Effector memory CD4-positive, alpha-beta T cell (primary cell): ENCODE measurements around the gene TMEM163.

Experiments
- DNase-seq, 3 donors: peaks; one replicate each; pipeline ENCODE4 v3.0.0-alpha.2; 2020
- H3K27ac ChIP-seq: 2 replicates; pipeline ENCODE4 v1.7.0; 2013; ENCODE audit warnings: mild to moderate bottlenecking, low read length, moderate library complexity; ENCODE audit not compliant: insufficient read depth, poor library complexity, severe bottlenecking
- H3K27me3 ChIP-seq: replicated peaks from 2 replicates; pipeline ENCODE4 v1.7.0; 2013; ENCODE audit warnings: mild to moderate bottlenecking, low read length; ENCODE audit not compliant: insufficient read depth, control insufficient read depth, poor library complexity, severe bottlenecking
- H3K36me3 ChIP-seq: 2 replicates; pipeline ENCODE4 v1.7.0; 2013; ENCODE audit warnings: mild to moderate bottlenecking, low read length, moderate library complexity; ENCODE audit not compliant: control insufficient read depth, insufficient read depth
- H3K4me1 ChIP-seq: 2 replicates; pipeline ENCODE4 v1.7.0; 2013; ENCODE audit warnings: low read length, mild to moderate bottlenecking; ENCODE audit not compliant: control insufficient read depth, insufficient read depth, poor library complexity, severe bottlenecking
- H3K4me3 ChIP-seq: 2 replicates; pipeline ENCODE4 v1.7.0; 2013; ENCODE audit warnings: low read length, low read depth, mild to moderate bottlenecking; ENCODE audit not compliant: insufficient read depth, poor library complexity, severe bottlenecking
- H3K9me3 ChIP-seq: 2 replicates; pipeline ENCODE4 v1.7.0; 2013; ENCODE audit warnings: mild to moderate bottlenecking, low read length, moderate library complexity; ENCODE audit not compliant: control insufficient read depth

Gene TMEM163

DNA sequence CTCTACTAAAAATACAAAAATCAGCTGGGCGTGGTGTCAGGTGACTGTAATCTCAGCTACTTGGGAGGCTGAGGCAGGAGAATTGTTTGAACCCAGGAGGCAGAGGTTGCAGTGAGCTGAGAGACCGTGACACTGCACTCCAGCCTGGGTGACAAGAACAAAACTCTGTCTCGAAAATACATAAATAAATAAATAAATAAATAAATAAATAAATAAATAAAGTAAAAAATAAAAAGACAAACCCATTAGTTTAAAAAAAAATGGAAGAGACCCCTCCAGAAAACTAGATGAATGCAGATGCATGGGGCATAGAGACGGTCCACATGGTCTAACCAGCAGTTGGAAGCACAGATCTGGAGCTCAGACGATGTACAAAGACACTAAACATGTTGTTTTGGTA lies 18.1 kb downstream of the TMEM163 start:
- no peak for DNase-seq
- no peaks in the 10 kb centered on the region for H3K4me1 ChIP-seq
- H3K27me3 ChIP-seq = no peaks in the 10 kb centered on the region

DNA sequence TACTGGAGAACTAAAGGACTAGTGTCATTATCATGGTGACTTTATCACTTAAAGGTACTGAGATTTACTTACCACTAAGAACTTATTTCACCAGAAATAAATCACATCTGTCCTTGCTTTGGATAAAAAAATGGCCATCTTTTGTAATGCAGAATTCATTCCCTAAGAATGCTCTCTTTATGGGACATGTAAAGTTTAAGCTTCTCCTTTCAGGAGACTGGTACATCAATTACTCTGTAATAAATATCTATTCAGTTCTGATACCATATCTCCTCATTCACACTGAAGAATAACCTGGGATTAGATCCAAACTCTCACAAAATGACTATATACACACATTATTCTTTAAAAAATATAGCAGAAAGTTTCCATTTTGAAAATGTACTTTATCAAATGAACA lies 24.4 kb downstream of the TMEM163 start:
- Histone ChIP-seq H3K27ac (no peak overlapping the region), H3K4me1 (no peaks in the 10 kb centered on the region), H3K27me3 (no peaks in the 10 kb centered on the region), H3K9me3 (no peaks in the 10 kb centered on the region), H3K36me3 (no peaks in the 10 kb centered on the region), H3K4me3 (no peak overlapping the region)
- no peak for DNase-seq

More for the DNA sequence above, 18.1 kb downstream of the TMEM163 start:
- no peak overlapping the region for H3K4me3 ChIP-seq
- no peak overlapping the region for H3K27ac ChIP-seq
- no peaks in the 10 kb centered on the region for H3K36me3 ChIP-seq
- H3K9me3 ChIP-seq = no peaks in the 10 kb centered on the region

- H3K4me1 ChIP-seq = no peaks in the 10 kb centered on the region
- no peaks in the 10 kb centered on the region for H3K27me3 ChIP-seq
- H3K36me3 ChIP-seq = no peaks in the 10 kb centered on the region
- H3K4me3 ChIP-seq = no peak overlapping the region
- H3K27ac ChIP-seq = no peak overlapping the region
- no peak for DNase-seq
- no peaks in the 10 kb centered on the region for H3K9me3 ChIP-seq
These were observed 25.2 kb downstream of the TMEM163 start for GRCh38 chr2:134693359-134694330.

DNA sequence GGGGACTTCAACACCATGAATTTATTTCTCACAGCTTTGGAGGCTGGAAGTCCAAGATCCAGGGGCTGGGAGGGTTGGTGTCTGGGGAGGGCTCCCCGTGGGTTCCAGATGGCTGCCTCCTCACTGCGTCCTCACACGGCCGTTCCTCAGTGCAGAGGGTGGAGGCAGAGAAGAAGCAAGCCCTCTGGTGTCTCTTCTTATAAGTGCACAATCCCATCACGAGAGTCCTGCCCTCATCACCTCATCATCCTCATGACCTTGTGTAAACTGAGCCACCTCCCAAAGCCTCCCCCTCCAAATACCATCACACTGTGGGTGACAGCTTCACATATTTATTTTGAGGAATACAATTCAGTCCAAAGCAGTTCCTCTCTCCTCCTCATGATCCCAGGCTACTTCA lies 26.3 kb downstream of the TMEM163 start:
- no peak overlapping the region for H3K4me3 ChIP-seq
- no peak for DNase-seq
- H3K27me3 ChIP-seq = no peaks in the 10 kb centered on the region
- H3K27ac ChIP-seq = no peak overlapping the region
- H3K4me1 ChIP-seq = no peaks in the 10 kb centered on the region
- H3K9me3 ChIP-seq = no peaks in the 10 kb centered on the region
- H3K36me3 ChIP-seq = no peaks in the 10 kb centered on the region

- Histone ChIP-seq H3K4me1 (no peaks in the 10 kb centered on the region), H3K27me3 (no peaks in the 10 kb centered on the region), H3K9me3 (no peaks in the 10 kb centered on the region), H3K4me3 (no peak overlapping the region), H3K36me3 (no peaks in the 10 kb centered on the region), H3K27ac (no peak overlapping the region)
- DNase-seq = no peak
These were observed 28.1 kb downstream of the TMEM163 start for GRCh38 chr2:134690629-134691215.

- H3K9me3 ChIP-seq = no peaks in the 10 kb centered on the region
- H3K27ac ChIP-seq = no peak overlapping the region
- no peaks in the 10 kb centered on the region for H3K36me3 ChIP-seq
- DNase-seq = no peak
- no peak overlapping the region for H3K4me3 ChIP-seq
- no peaks in the 10 kb centered on the region for H3K4me1 ChIP-seq
- no peaks in the 10 kb centered on the region for H3K27me3 ChIP-seq
These were observed 29.5 kb downstream of the TMEM163 start for GRCh38 chr2:134689315-134689714.

DNA sequence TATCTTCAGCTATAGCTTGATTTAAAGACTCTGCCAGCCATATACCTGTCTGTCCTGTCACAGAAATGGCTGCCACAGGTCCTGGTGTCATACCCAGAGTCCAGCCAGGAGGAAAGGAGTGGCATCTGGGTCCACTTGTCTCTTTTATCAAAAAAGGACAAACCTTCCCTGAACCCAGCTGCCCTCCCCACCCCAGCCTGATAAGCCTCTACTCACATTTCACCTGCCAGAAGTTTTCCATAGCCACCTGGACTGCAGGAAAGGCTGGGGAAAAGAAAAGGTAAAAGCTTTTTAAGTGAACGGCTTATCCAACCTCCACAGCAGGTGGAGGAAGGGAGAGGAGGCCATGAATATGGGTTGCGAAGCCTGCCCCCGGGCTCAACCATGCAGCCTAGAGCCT lies 32.8 kb downstream of the TMEM163 start:
- no peak for DNase-seq
- Histone ChIP-seq H3K4me1 (no peaks in the 10 kb centered on the region), H3K27me3 (no peaks in the 10 kb centered on the region), H3K4me3 (no peak overlapping the region), H3K9me3 (no peaks in the 10 kb centered on the region), H3K36me3 (no peaks in the 10 kb centered on the region), H3K27ac (no peak overlapping the region)

DNA sequence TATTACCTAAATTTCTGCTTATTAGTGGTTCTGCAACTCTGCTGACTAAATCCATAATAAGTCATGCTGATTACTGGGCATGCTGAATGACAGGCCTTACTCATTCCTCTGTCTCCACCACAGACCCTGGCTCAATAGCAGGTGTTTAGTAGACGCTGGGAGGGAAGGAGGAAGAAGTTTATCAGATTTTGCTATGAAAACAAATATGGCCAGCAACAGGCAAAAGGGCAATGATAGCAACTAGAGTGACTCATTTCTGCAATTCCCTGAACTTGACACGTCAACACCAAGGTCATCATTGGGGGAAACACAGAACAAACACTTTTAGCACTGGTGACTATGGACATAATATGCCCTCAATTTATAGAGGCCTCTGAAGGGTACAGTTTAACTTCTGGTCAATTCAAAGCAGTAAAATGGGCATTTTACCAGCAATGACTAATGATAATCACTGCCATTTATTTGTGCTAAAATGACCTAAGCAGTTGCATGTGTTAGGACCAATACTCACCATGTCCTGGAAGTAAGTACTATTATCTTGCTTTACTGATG lies 35.2 kb downstream of the TMEM163 start:
- no peaks in the 10 kb centered on the region for H3K36me3 ChIP-seq
- H3K27me3 ChIP-seq = no peaks in the 10 kb centered on the region
- DNase-seq = no peak
- H3K27ac ChIP-seq = no peak overlapping the region
- no peaks in the 10 kb centered on the region for H3K9me3 ChIP-seq
- H3K4me3 ChIP-seq = no peak overlapping the region
- H3K4me1 ChIP-seq = peaks cover 18% of the 10 kb centered on the region

DNA sequence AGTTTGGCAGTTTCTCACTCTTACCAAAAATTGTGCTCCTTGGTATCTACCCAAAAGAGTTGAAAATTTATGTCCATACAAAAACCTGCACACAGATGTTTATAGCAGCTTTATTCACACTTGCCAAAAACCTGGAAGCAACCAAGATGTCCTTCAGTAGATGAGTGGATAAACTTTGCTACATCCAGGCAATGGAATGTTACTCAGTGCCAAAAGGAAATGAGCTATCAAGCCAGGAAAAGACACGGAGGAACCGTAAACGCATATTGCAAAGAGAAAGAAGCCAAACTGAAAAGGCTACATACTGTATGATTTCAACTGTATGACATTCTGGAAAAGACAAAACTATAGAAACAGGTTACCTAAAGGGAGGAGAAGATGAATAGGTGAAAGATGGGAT lies 36.1 kb downstream of the TMEM163 start:
- no peak for DNase-seq
- no peaks in the 10 kb centered on the region for H3K27me3 ChIP-seq
- no peak overlapping the region for H3K27ac ChIP-seq
- H3K4me3 ChIP-seq = no peak overlapping the region
- no peaks in the 10 kb centered on the region for H3K9me3 ChIP-seq
- peaks cover 26% of the 10 kb centered on the region for H3K4me1 ChIP-seq
- no peaks in the 10 kb centered on the region for H3K36me3 ChIP-seq

DNA sequence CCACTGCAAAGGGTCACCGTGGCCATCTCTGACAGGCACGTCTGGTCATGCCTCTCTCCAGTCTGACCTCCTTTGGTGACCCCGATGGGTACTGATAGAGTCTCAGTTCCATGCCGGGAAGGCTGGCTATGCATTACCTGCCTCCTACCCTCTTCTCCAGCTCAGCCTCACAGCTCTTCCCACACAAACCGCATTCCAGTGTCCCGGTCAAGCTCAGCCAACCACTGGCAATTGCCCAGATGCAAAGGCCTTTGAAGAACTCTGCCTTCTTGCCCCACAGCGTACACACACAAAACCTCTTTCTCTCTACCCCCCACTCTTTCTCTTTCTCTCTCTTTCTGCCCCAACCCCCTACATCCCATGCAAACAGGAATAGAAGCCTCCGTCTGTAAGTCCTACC lies 37.6 kb downstream of the TMEM163 start:
- DNase-seq = no peak
- Histone ChIP-seq H3K36me3 (no peaks in the 10 kb centered on the region), H3K4me3 (no peak overlapping the region), H3K9me3 (no peaks in the 10 kb centered on the region), H3K27ac (no peak overlapping the region), H3K27me3 (no peaks in the 10 kb centered on the region), H3K4me1 (peaks cover 36% of the 10 kb centered on the region)
